ENCODE data around the gene ERAL1. TPM values are rescaled to one million over a fixed set of nuclear protein-coding genes. Genes with fewer than 3 reads are reported as not detected.

ERAL1 gene
- total and polyA plus RNA-seq, 2 of the 4 experiments (the other 2 are of a cell fraction) = 34.1 to 62.3 TPM

DNA sequence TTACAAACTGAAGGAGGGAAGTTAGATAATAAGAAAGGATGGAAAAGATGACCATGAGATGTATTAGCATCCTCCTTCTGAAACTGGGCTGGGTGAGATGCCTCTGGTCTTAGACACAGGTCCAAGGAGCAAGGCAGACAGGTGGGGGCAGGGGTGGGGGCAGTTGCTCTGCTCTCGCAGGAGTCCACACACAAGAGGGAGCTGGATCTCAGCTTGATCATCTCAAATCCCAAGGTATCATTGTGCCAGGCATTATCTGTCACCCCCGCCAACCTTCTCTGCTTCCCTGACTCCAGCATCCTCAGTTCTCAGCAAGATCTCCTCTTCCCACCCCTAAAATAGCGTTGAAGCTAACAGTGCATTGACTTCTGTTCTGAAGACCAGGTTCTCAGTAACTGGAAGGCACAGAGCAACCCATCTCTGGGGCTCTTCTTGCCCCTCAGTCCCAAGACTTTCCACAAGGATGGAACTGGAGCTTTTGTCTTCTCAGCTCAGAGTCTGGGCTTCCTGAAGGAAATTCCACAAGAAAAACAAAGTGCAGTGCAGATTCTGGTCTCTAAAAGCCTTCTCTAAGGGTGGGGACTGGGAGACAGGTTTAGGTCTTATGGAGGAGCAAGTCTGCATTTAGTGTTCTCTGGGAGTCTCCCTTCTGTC, 41.1 kb downstream of the ERAL1 start:
- H3K9me1 ChIP-seq (ENCODE audit: insufficient read depth, low read length) = peaks cover 22% of the 10 kb centered on the region
- ChIA-PET POLR2A (ENCODE audit: unreplicated experiment) (no interaction called here), CTCF (interaction anchor here (0.9 to 2.8 kb wide), 3 partner anchors 58 to 169 kb away, joined by 3 to 15 read pairs (median 11); partner anchors contain the start of gene TLCD1)
- intact Hi-C loops (cut with micrococcal nuclease) (no loop called here), dilution Hi-C loops (cut with HindIII; ENCODE audit: low sequenced_read_pairs, unreplicated experiment) (no loop called here), in situ Hi-C loops (cut with MboI; ENCODE audit: low sequenced_read_pairs) (no loop called here)
- H4K8ac ChIP-seq (ENCODE audit: low read depth in 2 of 2, low read length in 2 of 2) = no peak overlapping the region
- ATAC-seq (ENCODE audit: low read depth) (no peak), DNase-seq (no peak)
- H3K9me3 ChIP-seq (ENCODE audit: control insufficient read depth, insufficient read depth, low read length) = no peaks in the 10 kb centered on the region
- no peak overlapping the region for H2BK15ac ChIP-seq (ENCODE audit: low read depth, low read length)
- peaks cover 9% of the 10 kb centered on the region for H3K4me1 ChIP-seq (ENCODE audit: control insufficient read depth, insufficient read depth, low read length)
- no peak overlapping the region for H3K56ac ChIP-seq (ENCODE audit: extremely low read depth, insufficient read depth, low read length)
- H2AK9ac ChIP-seq (replicated peaks; ENCODE audit: low read depth, low read length, poor library complexity) = peak overlapping the region; percentile 18
- no TSS peak for BruUV-seq (replicated peaks)
- H2AFZ ChIP-seq (replicated peaks; ENCODE audit: low read length, poor library complexity) = no peak overlapping the region
- WGBS, 2 experiments (ENCODE audit: extremely low coverage in 2 of 2, insufficient read length in 1 of 2) = 100% methylated on average over 1 of the region's 3 CpGs; no CpG with 5 or more reads in 1 of the 2 experiments
- no peak overlapping the region for H3K27ac ChIP-seq (ENCODE audit: insufficient read depth, low read length)
- no peak for TF ChIP-seq FOS (IDR thresholded peaks at IDR 0.05; ENCODE audit: low read depth, low read length)
- TF ChIP-seq CEBPB (IDR thresholded peaks at IDR 0.05; ENCODE audit: low read depth, low read length) = no peak
- TF ChIP-seq RFX5 (IDR thresholded peaks at IDR 0.05; ENCODE audit: low read depth, low read length) = no peak
- TF ChIP-seq SMC3 (IDR thresholded peaks at IDR 0.05; ENCODE audit: low read depth, low read length) = no peak
- TF ChIP-seq, protein P1, sequence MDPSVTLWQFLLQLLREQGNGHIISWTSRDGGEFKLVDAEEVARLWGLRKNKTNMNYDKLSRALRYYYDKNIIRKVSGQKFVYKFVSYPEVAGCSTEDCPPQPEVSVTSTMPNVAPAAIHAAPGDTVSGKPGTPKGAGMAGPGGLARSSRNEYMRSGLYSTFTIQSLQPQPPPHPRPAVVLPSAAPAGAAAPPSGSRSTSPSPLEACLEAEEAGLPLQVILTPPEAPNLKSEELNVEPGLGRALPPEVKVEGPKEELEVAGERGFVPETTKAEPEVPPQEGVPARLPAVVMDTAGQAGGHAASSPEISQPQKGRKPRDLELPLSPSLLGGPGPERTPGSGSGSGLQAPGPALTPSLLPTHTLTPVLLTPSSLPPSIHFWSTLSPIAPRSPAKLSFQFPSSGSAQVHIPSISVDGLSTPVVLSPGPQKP (IDR thresholded peaks at IDR 0.05; ENCODE audit: borderline replicate concordance, low read depth, low read length) = no peak
- H2AK5ac ChIP-seq (ENCODE audit: low read depth, low read length) = peak overlapping the region; percentile 20; the same call in 1 of the 2 replicates
- no peak overlapping the region for H4K91ac ChIP-seq (ENCODE audit: insufficient read depth, low read depth, low read length)
- H2BK20ac ChIP-seq (ENCODE audit: low read depth, low read length) = no peak overlapping the region
- no peak overlapping the region for H4K5ac ChIP-seq (ENCODE audit: low read depth, low read length)
- H4K20me1 ChIP-seq (ENCODE audit: insufficient read depth, low read length) = peaks cover 29% of the 10 kb centered on the region; the same call in 1 of the 2 replicates
- no peak overlapping the region for H2BK5ac ChIP-seq (ENCODE audit: low read depth, low read length, poor library complexity, severe bottlenecking)
- no peak overlapping the region; the same call in 1 of the 2 replicates for H3K4me3 ChIP-seq (ENCODE audit: insufficient read depth, low read depth, low read length)
- H3K4ac ChIP-seq (ENCODE audit: low read depth, low read length) = no peak overlapping the region
- H3K23ac ChIP-seq (ENCODE audit: low read depth, low read length) = peak overlapping the region; percentile 53; the same call in 1 of the 2 replicates
- no peaks in the 10 kb centered on the region for H3K27me3 ChIP-seq (ENCODE audit: control insufficient read depth, insufficient read depth, low read length)
- H2BK120ac ChIP-seq (ENCODE audit: low read depth, low read length) = no peak overlapping the region
- peak overlapping the region; percentile 75 for H3K4me2 ChIP-seq (ENCODE audit: low read depth, low read length)
- no peak overlapping the region for H3K18ac ChIP-seq (ENCODE audit: low read depth, low read length)
- H3K79me1 ChIP-seq (ENCODE audit: low read depth in 1 of 2, low read length in 2 of 2) = peaks cover 19 to 62% of the 10 kb centered on the region in 2 experiments
- peak overlapping the region; percentile 79 for H3K9ac ChIP-seq (ENCODE audit: low read depth, low read length)
- peaks cover 4% of the 10 kb centered on the region for H3K36me3 ChIP-seq (ENCODE audit: control insufficient read depth, insufficient read depth, low read length)
- H3K14ac ChIP-seq (replicated peaks; ENCODE audit: low read depth, low read length) = no peak overlapping the region
